DOHH2 (cell line): Measurements from ENCODE around the gene ZSWIM6.

ENCODE experiments used
- EZH2phosphoT487 ChIP-seq: fragments of 200-600 bp; sonication (generic); IDR thresholded peaks from 2 replicates; pipeline ENCODE4 v1.6.1; 2017; ENCODE audit warnings: borderline replicate concordance, mild to moderate bottlenecking, antibody characterized with exemption, low read length, moderate library complexity, mixed read lengths
- TF ChIP-seq, protein P1 (sequence below): fragments of 200-600 bp; sonication (generic); IDR thresholded peaks from one replicate; pipeline ENCODE4 v1.5.1; 2014; ENCODE audit warnings: antibody characterized with exemption, mild to moderate bottlenecking, low read depth, low read length; ENCODE audit not compliant: poor library complexity, severe bottlenecking

GRCh38 chr5:61463596-61463995 lies 131.5 kb downstream of the ZSWIM6 start:
- TF ChIP-seq, protein P1, sequence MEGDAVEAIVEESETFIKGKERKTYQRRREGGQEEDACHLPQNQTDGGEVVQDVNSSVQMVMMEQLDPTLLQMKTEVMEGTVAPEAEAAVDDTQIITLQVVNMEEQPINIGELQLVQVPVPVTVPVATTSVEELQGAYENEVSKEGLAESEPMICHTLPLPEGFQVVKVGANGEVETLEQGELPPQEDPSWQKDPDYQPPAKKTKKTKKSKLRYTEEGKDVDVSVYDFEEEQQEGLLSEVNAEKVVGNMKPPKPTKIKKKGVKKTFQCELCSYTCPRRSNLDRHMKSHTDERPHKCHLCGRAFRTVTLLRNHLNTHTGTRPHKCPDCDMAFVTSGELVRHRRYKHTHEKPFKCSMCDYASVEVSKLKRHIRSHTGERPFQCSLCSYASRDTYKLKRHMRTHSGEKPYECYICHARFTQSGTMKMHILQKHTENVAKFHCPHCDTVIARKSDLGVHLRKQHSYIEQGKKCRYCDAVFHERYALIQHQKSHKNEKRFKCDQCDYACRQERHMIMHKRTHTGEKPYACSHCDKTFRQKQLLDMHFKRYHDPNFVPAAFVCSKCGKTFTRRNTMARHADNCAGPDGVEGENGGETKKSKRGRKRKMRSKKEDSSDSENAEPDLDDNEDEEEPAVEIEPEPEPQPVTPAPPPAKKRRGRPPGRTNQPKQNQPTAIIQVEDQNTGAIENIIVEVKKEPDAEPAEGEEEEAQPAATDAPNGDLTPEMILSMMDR: no peak
- no peak for TF ChIP-seq EZH2phosphoT487
